ENCODE results near the gene CADM1. TPM values are rescaled to one million over a fixed set of nuclear protein-coding genes. Genes with fewer than 3 reads are reported as not detected.

CADM1 gene
- total RNA-seq, 2 donors from 2014 or later, result 0.18 TPM; not detected in 1

- Mint-ChIP-seq H3K36me3 (no peaks in the 10 kb centered on the region), H3K9me3 (peaks cover 5% of the 10 kb centered on the region in 2 donors), H3K27ac (no peak overlapping the region)
- DNase-seq (ENCODE audit: low spot score in 2 of 2) (no peak), ATAC-seq (no peak)
Observed at GRCh38 chr11:115280775-115281174, 223.4 kb downstream of the CADM1 start.

- DNase-seq (ENCODE audit: low spot score in 2 of 2), result no peak
- no peak overlapping the region for H3K27ac Mint-ChIP-seq
- no peak for ATAC-seq
- H3K36me3 Mint-ChIP-seq, result no peaks in the 10 kb centered on the region
- peaks cover 5 to 8% of the 10 kb centered on the region in 2 donors for H3K9me3 Mint-ChIP-seq
Observed at GRCh38 chr11:115279813-115280761, 224.1 kb downstream of the CADM1 start.

- no peak for ATAC-seq
- peaks cover 5 to 9% of the 10 kb centered on the region in 2 donors for H3K9me3 Mint-ChIP-seq
- no peaks in the 10 kb centered on the region for H3K36me3 Mint-ChIP-seq
- DNase-seq (ENCODE audit: low spot score in 2 of 2), result no peak
- no peak overlapping the region for H3K27ac Mint-ChIP-seq
Observed at GRCh38 chr11:115276799-115277198, 227.4 kb downstream of the CADM1 start.

GRCh38 chr11:115276191-115276590 is 228.0 kb downstream of the CADM1 start:
- DNase-seq (ENCODE audit: low spot score in 2 of 2) (no peak), ATAC-seq (no peak)
- H3K36me3 Mint-ChIP-seq, result no peaks in the 10 kb centered on the region
- no peak overlapping the region for H3K27ac Mint-ChIP-seq
- H3K9me3 Mint-ChIP-seq, result peaks cover 5 to 9% of the 10 kb centered on the region in 2 donors

GRCh38 chr11:115275045-115275444 is 229.2 kb downstream of the CADM1 start:
- DNase-seq (ENCODE audit: low spot score in 2 of 2), result no peak
- no peaks in the 10 kb centered on the region for H3K36me3 Mint-ChIP-seq
- H3K9me3 Mint-ChIP-seq, result peaks cover 5 to 9% of the 10 kb centered on the region in 2 donors

GRCh38 chr11:115272925-115273324 is 231.3 kb downstream of the CADM1 start:
- Mint-ChIP-seq H3K9me3 (peaks cover 0 to 3% of the 10 kb centered on the region in 2 donors), H3K36me3 (no peaks in the 10 kb centered on the region), H3K27ac (no peak overlapping the region)
- ATAC-seq, result no peak
- DNase-seq (ENCODE audit: low spot score in 2 of 2), result no peak

More at GRCh38 chr11:115275045-115275444, 229.2 kb downstream of the CADM1 start:
- no peak for ATAC-seq
- H3K27ac Mint-ChIP-seq, result no peak overlapping the region

GRCh38 chr11:115271643-115272042 is 232.6 kb downstream of the CADM1 start:
- DNase-seq (ENCODE audit: low spot score in 2 of 2), result no peak

GRCh38 chr11:115269191-115269950 is 234.8 kb downstream of the CADM1 start:
- ATAC-seq, result no peak
- no peak for DNase-seq (ENCODE audit: low spot score in 2 of 2)
- Mint-ChIP-seq H3K27ac (no peak overlapping the region), H3K36me3 (no peaks in the 10 kb centered on the region), H3K9me3 (peaks cover 0 to under 1% of the 10 kb centered on the region in 2 donors)

More at GRCh38 chr11:115271643-115272042, 232.6 kb downstream of the CADM1 start:
- Mint-ChIP-seq H3K9me3 (peaks cover 0 to 3% of the 10 kb centered on the region in 2 donors), H3K36me3 (no peaks in the 10 kb centered on the region), H3K27ac (no peak overlapping the region)
- no peak for ATAC-seq

GRCh38 chr11:115267871-115268270 is 236.3 kb downstream of the CADM1 start:
- Mint-ChIP-seq H3K27ac (no peak overlapping the region), H3K9me3 (peaks cover 0 to 5% of the 10 kb centered on the region in 2 donors), H3K36me3 (no peaks in the 10 kb centered on the region)
- ATAC-seq, result no peak
- no peak for DNase-seq (ENCODE audit: low spot score in 2 of 2)

GRCh38 chr11:115267238-115267781 is 236.9 kb downstream of the CADM1 start:
- Mint-ChIP-seq H3K27ac (no peak overlapping the region), H3K9me3 (peaks cover 0 to 5% of the 10 kb centered on the region in 2 donors), H3K36me3 (no peaks in the 10 kb centered on the region)
- no peak for ATAC-seq
- DNase-seq (ENCODE audit: low spot score in 2 of 2), result no peak

GRCh38 chr11:115266066-115266639 is 238.1 kb downstream of the CADM1 start:
- Mint-ChIP-seq H3K27ac (no peak overlapping the region), H3K36me3 (no peaks in the 10 kb centered on the region), H3K9me3 (peaks cover 0 to 5% of the 10 kb centered on the region in 2 donors)
- ATAC-seq, result no peak
- no peak for DNase-seq (ENCODE audit: low spot score in 2 of 2)

- no peak for ATAC-seq
- no peak for DNase-seq (ENCODE audit: low spot score in 2 of 2)
- no peaks in the 10 kb centered on the region for H3K36me3 Mint-ChIP-seq
Observed at GRCh38 chr11:115263799-115264656, 240.2 kb downstream of the CADM1 start.

GRCh38 chr11:115258216-115258615 is 246.0 kb downstream of the CADM1 start:
- ATAC-seq (no peak), DNase-seq (ENCODE audit: low spot score in 2 of 2) (no peak)
- Mint-ChIP-seq H3K36me3 (no peaks in the 10 kb centered on the region), H3K9me3 (peaks cover 0 to 3% of the 10 kb centered on the region in 2 donors), H3K27ac (no peak overlapping the region)

More at GRCh38 chr11:115263799-115264656, 240.2 kb downstream of the CADM1 start:
- H3K9me3 Mint-ChIP-seq, result peaks cover 0 to 8% of the 10 kb centered on the region in 2 donors
- no peak overlapping the region for H3K27ac Mint-ChIP-seq

GRCh38 chr11:115257678-115258077 is 246.5 kb downstream of the CADM1 start:
- Mint-ChIP-seq H3K27ac (no peak overlapping the region), H3K9me3 (peaks cover 0 to 3% of the 10 kb centered on the region in 2 donors)
- no peak for ATAC-seq

GRCh38 chr11:115257270-115257669 is 246.9 kb downstream of the CADM1 start:
- Mint-ChIP-seq H3K36me3 (no peaks in the 10 kb centered on the region), H3K27ac (no peak overlapping the region), H3K9me3 (peaks cover 0 to 3% of the 10 kb centered on the region in 2 donors)
- ATAC-seq, result no peak
- no peak for DNase-seq (ENCODE audit: low spot score in 2 of 2)

More at GRCh38 chr11:115257678-115258077, 246.5 kb downstream of the CADM1 start:
- no peaks in the 10 kb centered on the region for H3K36me3 Mint-ChIP-seq
- DNase-seq (ENCODE audit: low spot score in 2 of 2), result no peak

Data from activated naive CD4-positive, alpha-beta T cell treated with anti-CD3 and anti-CD28 coated beads, Interleukin-2, amount 50 U/mL, for 72 hours (primary cell).